HFF-Myc (cell line): ENCODE measurements around the gene SAMHD1.

Experiments
- DNase-seq: peaks from one replicate; pipeline ENCODE4 v3.0.0-alpha.2; 2011; ENCODE audit warnings: low read depth; ENCODE audit errors: extremely low read depth
- H3K4me3 ChIP-seq: replicated peaks from 2 replicates; pipeline ENCODE4 v1.5.1; 2011; ENCODE audit warnings: low read depth, mild to moderate bottlenecking, control low read depth, low read length
- CTCF ChIP-seq: IDR thresholded peaks from 2 replicates; pipeline ENCODE4 v1.5.1; 2012; ENCODE audit warnings: mild to moderate bottlenecking, low read depth, low read length, control low read depth; ENCODE audit errors: missing control alignments

SAMHD1 gene

GRCh38 chr20:36988494-36988966 is 37.0 kb upstream of the SAMHD1 start:
- no peak overlapping the region for H3K4me3 ChIP-seq
- peak; percentile 15 for DNase-seq
- no peak for TF ChIP-seq CTCF

- no peak for DNase-seq
- no peak overlapping the region for H3K4me3 ChIP-seq
- TF ChIP-seq CTCF, result no peak
Observed at GRCh38 chr20:36984257-36984638, 32.7 kb upstream of the SAMHD1 start.

- TF ChIP-seq CTCF, result no peak
- H3K4me3 ChIP-seq, result no peak overlapping the region
Observed at GRCh38 chr20:36975099-36975818, 23.8 kb upstream of the SAMHD1 start.

GRCh38 chr20:36974660-36975059 is 23.2 kb upstream of the SAMHD1 start:
- H3K4me3 ChIP-seq, result no peak overlapping the region
- no peak for TF ChIP-seq CTCF
- no peak for DNase-seq

More at GRCh38 chr20:36975099-36975818, 23.8 kb upstream of the SAMHD1 start:
- DNase-seq, result no peak

GRCh38 chr20:36971103-36971502 is 19.6 kb upstream of the SAMHD1 start:
- TF ChIP-seq CTCF, result no peak
- no peak overlapping the region for H3K4me3 ChIP-seq
- no peak for DNase-seq

GRCh38 chr20:36969478-36970186 is 18.1 kb upstream of the SAMHD1 start:
- no peak overlapping the region for H3K4me3 ChIP-seq
- no peak for DNase-seq
- TF ChIP-seq CTCF, result no peak
